Muscle of leg (tissue), 11 donors: ENCODE measurements around the gene CHL1. TPM values are rescaled to one million over a fixed set of nuclear protein-coding genes. Genes with fewer than 3 reads are reported as not detected.
A peak's percentile ranks its signal among the peaks of the same experiment; 100 is the strongest.

Experiments
- DNase-seq: peaks from one replicate; pipeline ENCODE4 v3.0.0; 2013
- H3K27ac ChIP-seq: one replicate; pipeline ENCODE4 v1.5.1; 2013; ENCODE audit warnings: mild to moderate bottlenecking, low read length, control low read depth
- H3K27me3 ChIP-seq: one replicate; pipeline ENCODE4 v1.6.1; 2013; ENCODE audit warnings: low read length; ENCODE audit not compliant: control insufficient read depth, insufficient read depth
- H3K36me3 ChIP-seq: one replicate; pipeline ENCODE4 v1.6.1; 2013; ENCODE audit warnings: low read length; ENCODE audit not compliant: control insufficient read depth, insufficient read depth
- H3K4me1 ChIP-seq: one replicate; pipeline ENCODE4 v1.6.1; 2013; ENCODE audit warnings: low read length; ENCODE audit not compliant: control insufficient read depth, insufficient read depth
- H3K4me3 ChIP-seq: one replicate; pipeline ENCODE4 v1.5.1; 2013; ENCODE audit warnings: low read length, control low read depth
- H3K9me3 ChIP-seq: replicated peaks from 2 replicates; pipeline ENCODE4 v1.6.1; 2013; ENCODE audit warnings: low read depth, low read length; ENCODE audit not compliant: control insufficient read depth
- WGBS: methylation state at CpG from one replicate; pipeline ENCODE4 v1.1.5; 2013; ENCODE audit warnings: missing lambda C conversion rate; ENCODE audit not compliant: insufficient coverage; 5-methylcytosine and 5-hydroxymethylcytosine counted together
- polyA plus RNA-seq, 8 donors: library from polyadenylated mRNA; unstranded; fragments of 120-200 nt; gene quantifications; one replicate each; pipeline versions ENCODE4 v1.2.1 to v1.2.3, GENCODE V29; 2013; ENCODE audit warnings: inconsistent platforms in 1 of 8, low replicate concordance in 1 of 8; ENCODE audit not compliant: insufficient read length in 8 of 8, insufficient read depth in 1 of 8
- total RNA-seq: library from RNA; stranded (reverse); fragments of 120-200 nt; gene quantifications from one replicate; pipeline ENCODE4 v1.2.4, GENCODE V29; 2013

The CHL1 gene
- total and polyA plus RNA-seq, 9 donors: 3.2 to 5.7 (median 4.5) TPM

DNA sequence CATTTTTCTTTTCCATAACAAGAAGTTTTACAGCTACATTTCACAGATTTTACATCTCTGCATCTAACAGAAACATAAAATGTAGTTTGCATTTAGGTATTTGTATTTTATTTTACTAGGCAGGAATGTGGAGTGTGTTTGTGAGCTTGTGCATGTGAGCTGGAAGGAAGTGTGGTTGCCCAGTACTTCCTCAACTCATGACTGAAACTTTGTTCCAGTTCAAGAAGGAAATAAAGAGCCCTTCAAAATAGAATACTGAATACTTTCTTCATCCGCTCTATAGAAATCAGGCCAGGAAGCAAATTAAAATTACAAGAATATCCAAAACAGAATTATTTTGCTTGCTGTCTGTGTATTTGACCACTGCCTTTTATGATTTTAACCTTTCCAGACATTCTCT is 81.3 kb downstream of the CHL1 start:
- Histone ChIP-seq H3K4me1 (no peaks in the 10 kb centered on the region), H3K4me3 (no peak overlapping the region), H3K9me3 (no peaks in the 10 kb centered on the region), H3K36me3 (no peaks in the 10 kb centered on the region), H3K27ac (peak overlapping the region; percentile 69), H3K27me3 (no peaks in the 10 kb centered on the region)
- WGBS: no CpG with 5 or more reads among the region's 1 CpG
- DNase-seq: peak; percentile 27

DNA sequence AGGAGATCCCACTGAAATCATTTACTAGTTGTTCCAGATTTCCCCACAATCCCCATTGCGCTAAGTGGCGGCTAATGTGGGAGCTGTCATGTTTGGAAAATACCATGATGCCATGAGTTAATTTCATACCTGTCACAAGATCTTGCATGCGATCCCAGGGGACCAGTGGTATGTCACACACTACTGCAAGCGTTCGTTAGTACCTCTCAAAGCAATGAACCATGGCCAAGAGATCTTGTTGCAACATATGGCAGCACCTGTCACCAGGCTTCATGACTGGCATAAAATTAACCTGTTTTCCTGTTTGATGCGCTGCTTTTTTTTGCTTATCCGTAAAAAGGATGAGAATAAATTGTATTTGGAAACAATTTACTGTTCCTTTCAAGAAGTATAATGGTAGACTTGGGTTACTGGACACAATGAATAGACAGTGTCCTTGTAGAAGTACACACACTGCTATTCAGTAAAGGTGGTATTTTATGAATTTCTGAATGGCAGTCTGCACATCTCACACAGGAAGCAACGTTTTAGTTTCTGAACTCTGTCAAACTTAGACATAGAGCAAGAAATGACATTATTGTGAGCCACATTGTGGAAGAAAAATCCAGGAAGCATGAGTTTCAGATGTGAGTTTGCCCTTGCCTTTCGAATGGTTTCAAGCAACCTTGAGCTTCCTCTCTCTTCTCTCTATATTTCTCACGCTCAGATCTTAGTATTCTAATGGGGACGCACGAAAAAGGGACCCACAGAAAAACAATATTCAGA is 81.9 kb downstream of the CHL1 start:
- H3K4me3 ChIP-seq: no peak overlapping the region
- peak; percentile 53 for DNase-seq
- WGBS: 72% methylated on average over 5 of the region's 12 CpGs
- H3K27ac ChIP-seq: peak overlapping the region; percentile 69
- no peaks in the 10 kb centered on the region for H3K27me3 ChIP-seq
- no peaks in the 10 kb centered on the region for H3K4me1 ChIP-seq
- H3K9me3 ChIP-seq: no peaks in the 10 kb centered on the region
- H3K36me3 ChIP-seq: no peaks in the 10 kb centered on the region

DNA sequence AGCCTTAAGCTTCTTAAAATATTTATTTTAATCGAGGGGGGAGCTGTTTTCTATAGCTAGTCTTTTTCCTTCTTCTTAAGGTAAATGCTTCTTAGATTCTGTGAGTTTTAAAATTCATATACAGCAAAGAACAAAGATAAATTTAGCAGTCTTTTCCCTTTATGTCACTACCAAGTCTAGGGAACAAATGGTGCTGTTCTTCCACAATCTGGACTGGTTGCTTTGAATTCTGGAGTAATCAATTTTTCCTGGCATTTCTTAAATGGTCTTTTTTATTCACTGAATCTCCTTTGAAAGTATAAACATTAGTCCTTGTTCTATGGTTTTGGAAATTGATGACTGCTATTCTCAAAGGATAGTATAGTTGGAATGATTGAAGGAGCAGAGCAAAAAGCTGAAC is 82.8 kb downstream of the CHL1 start:
- no peaks in the 10 kb centered on the region for H3K36me3 ChIP-seq
- H3K4me1 ChIP-seq: no peaks in the 10 kb centered on the region
- no peaks in the 10 kb centered on the region for H3K27me3 ChIP-seq
- DNase-seq: no peak
- WGBS: no CpG with 5 or more reads among the region's 1 CpG
- no peak overlapping the region for H3K27ac ChIP-seq
- no peaks in the 10 kb centered on the region for H3K9me3 ChIP-seq
- no peak overlapping the region for H3K4me3 ChIP-seq

DNA sequence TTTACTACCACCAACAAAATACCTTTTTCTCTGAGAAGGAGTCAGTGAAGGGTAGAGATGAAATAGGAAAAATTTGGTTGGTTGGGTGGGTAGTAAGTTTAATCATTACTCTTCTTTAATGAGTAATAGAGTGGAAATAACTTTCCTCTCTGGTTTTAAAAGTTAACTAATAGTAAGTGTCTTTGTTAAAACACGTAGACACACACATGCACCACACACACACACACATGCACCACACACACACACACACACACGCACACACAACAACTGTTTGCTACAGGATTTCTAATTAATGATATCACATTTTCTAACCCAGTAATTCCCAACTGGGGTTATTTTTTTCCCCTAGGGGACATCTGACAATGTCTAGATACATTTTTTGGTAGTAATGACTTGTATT is 84.1 kb downstream of the CHL1 start:
- Histone ChIP-seq H3K27me3 (no peaks in the 10 kb centered on the region), H3K4me3 (no peak overlapping the region), H3K4me1 (no peaks in the 10 kb centered on the region), H3K36me3 (no peaks in the 10 kb centered on the region), H3K9me3 (no peaks in the 10 kb centered on the region), H3K27ac (no peak overlapping the region)
- WGBS: no CpG with 5 or more reads among the region's 2 CpGs
- DNase-seq: no peak

DNA sequence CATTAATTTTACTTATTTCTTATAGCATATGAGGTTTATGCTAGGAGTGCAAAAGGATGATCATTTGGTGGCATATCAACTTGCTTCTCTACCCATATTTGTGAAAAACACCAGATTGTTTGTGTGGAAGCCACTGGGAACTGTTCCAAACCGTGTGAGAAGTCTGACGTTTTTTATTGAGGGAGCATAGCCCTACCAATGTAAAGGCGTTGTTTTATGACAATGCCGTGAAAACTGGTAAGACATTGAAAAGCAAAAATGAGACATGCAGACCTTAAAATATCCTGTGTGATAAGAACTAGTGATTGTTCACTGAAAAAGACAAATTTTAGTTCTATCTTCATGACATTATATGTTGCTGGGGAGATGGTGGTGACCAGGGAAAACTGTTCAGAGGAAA is 87.8 kb downstream of the CHL1 start:
- WGBS: 65% methylated on average over 4 of the region's 4 CpGs
- no peak for DNase-seq
- Histone ChIP-seq H3K4me1 (no peaks in the 10 kb centered on the region), H3K36me3 (no peaks in the 10 kb centered on the region), H3K4me3 (no peak overlapping the region), H3K27ac (no peak overlapping the region), H3K27me3 (no peaks in the 10 kb centered on the region), H3K9me3 (no peaks in the 10 kb centered on the region)

DNA sequence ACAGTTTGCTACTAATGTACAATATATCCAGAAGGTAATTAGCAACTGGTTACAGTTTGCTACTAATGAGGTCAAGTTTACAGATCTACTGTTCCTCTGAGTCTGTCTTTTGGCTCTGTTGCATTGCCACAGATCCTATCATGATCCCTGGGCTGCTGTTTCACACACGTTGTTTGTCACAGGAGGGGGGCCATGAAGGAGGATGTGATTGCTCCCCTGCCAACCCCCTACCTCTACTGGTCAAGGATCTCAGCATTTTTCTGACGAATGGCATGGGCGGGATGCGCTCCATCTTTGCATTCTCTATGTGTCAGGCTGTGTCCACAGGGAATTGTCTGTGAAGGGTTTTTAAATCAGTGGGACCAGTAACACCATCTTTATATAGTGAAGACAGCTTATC is 91.9 kb downstream of the CHL1 start:
- Histone ChIP-seq H3K4me3 (no peak overlapping the region), H3K36me3 (no peaks in the 10 kb centered on the region), H3K9me3 (no peaks in the 10 kb centered on the region), H3K27me3 (no peaks in the 10 kb centered on the region), H3K27ac (no peak overlapping the region), H3K4me1 (no peaks in the 10 kb centered on the region)
- no peak for DNase-seq
- WGBS: no CpG with 5 or more reads among the region's 4 CpGs

DNA sequence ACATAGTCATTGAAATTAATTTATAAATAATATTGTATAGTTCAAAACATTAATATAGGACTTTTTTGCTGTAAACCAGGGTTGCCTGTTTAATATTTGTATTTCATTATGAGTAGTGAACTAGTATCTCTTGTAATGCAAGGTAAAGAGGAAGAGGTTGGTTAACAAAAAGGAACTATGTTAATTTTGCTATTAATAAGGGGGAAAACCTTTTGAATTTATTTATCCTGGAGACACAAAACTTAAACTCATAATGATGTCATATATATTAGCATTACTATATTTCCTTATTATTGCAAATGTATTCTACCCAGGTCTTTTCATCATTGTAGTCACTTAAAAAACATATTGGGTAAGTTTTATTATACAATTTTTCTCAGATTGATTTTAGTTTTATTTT is 94.5 kb downstream of the CHL1 start:
- DNase-seq: no peak
- no peaks in the 10 kb centered on the region for H3K4me1 ChIP-seq
- H3K27ac ChIP-seq: no peak overlapping the region
- H3K9me3 ChIP-seq: no peaks in the 10 kb centered on the region
- no peak overlapping the region for H3K4me3 ChIP-seq
- H3K36me3 ChIP-seq: no peaks in the 10 kb centered on the region
- H3K27me3 ChIP-seq: no peaks in the 10 kb centered on the region

DNA sequence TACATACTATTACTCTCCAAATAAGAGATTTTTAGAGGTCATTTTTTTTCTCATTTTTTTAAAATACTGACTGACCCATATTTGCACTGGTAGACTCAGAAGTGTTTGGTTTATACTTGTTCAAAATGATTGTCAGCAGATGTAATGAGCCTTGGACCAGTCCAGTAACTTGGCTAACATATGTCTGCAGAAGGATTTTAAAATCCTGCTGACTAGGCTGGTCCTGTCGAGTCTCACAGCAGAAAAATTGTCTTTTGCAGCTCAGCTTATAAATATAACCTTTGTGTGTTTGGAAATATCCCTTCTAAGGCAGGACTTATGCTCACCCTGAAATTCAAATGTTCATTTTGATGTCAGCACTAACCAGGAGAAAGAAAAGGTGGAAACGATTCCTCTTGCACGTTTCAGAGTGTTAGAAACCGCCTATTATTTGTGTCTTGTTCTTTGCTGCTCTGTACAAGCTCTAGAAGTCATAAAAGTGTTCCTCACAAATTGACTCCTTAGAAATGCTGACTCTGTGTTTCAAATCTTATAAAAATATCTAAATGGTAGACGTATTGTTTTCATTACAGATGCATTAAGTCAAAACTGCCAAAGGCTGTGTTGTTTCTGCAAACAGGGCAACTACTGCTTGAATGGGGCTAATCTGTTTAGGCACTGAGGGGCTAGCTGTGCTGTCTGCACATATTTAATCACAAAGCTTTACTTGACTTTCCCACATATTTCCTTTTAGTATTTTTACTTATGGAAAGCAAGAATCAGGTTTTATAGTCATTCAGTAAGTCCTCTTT is 95.3 kb downstream of the CHL1 start:
- Histone ChIP-seq H3K4me1 (no peaks in the 10 kb centered on the region), H3K27ac (no peak overlapping the region), H3K27me3 (no peaks in the 10 kb centered on the region), H3K9me3 (no peaks in the 10 kb centered on the region), H3K36me3 (no peaks in the 10 kb centered on the region), H3K4me3 (no peak overlapping the region)
- WGBS: no CpG with 5 or more reads among the region's 5 CpGs
- DNase-seq: no peak

DNA sequence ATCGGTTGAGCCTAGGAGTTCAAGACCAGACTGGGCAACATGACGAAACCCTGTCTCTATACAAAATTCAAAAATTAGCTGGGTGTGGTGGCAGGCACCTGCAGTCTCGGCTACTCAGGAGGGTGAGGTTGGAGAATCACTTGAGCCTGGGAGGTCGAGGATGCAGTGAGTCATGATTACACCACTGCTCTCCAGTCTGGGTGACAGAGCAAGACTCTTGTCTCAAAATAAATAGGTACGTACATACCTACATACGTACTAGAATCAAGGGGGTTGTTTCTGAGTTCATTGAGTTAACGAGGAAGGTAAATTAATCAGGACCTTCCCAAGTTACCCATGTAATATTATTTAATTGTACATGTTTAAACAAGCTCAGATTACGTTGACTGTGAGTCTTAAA is 97.5 kb downstream of the CHL1 start:
- no peak for DNase-seq
- WGBS: 93% methylated on average over 2 of the region's 8 CpGs
- no peaks in the 10 kb centered on the region for H3K27me3 ChIP-seq
- no peak overlapping the region for H3K4me3 ChIP-seq
- no peaks in the 10 kb centered on the region for H3K9me3 ChIP-seq
- no peaks in the 10 kb centered on the region for H3K36me3 ChIP-seq
- no peak overlapping the region for H3K27ac ChIP-seq
- no peaks in the 10 kb centered on the region for H3K4me1 ChIP-seq

DNA sequence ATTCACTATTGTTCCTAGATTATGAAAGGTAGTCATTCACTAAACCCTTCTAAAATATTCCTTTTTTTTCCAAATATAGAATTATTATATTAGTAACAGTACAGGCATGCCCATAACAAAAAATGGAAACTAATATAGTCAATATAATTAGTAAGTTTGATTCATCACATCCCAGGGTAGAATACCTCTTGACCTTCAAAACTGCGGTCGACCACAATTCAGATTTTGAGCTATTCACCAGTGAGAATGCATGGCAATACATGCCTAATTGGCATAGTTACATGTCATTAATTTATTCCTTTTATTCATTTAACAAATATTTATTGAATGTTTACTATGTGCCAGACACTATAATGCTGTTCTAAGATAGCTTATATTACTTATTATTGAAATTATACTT is 98.0 kb downstream of the CHL1 start:
- Histone ChIP-seq H3K9me3 (no peaks in the 10 kb centered on the region), H3K27me3 (no peaks in the 10 kb centered on the region), H3K27ac (no peak overlapping the region), H3K36me3 (no peaks in the 10 kb centered on the region), H3K4me1 (no peaks in the 10 kb centered on the region), H3K4me3 (no peak overlapping the region)
- DNase-seq: no peak
- WGBS: no CpG with 5 or more reads among the region's 2 CpGs
